HepG2 (cell line): ENCODE results near the gene PDSS2. TPM values are rescaled to one million over a fixed set of nuclear protein-coding genes. Genes with fewer than 3 reads are reported as not detected.

Experiments used
- ATF7-NPFF ChIP-seq: sonication (generic); formaldehyde crosslinking; IDR thresholded peaks from 2 replicates; pipeline ENCODE4 v1.8.1; 2023; ENCODE audit warnings: mild to moderate bottlenecking, low read depth, missing genetic modification reagents, moderate library complexity
- BHLHE40 ChIP-seq: IDR thresholded peaks from 2 replicates; pipeline ENCODE4 v1.6.1; 2011; ENCODE audit warnings: low read length, improper control_type of control experiment
- FOXK1 ChIP-seq: sonication (generic); formaldehyde crosslinking; IDR thresholded peaks from 2 replicates; pipeline ENCODE4 v1.4.0; 2020; ENCODE audit warnings: low read depth, missing genetic modification reagents, borderline replicate concordance
- FOXP1 ChIP-seq, 2 experiments: fragments of 450-650 bp in 1 of 2; IDR thresholded peaks; 2 replicates each; pipeline ENCODE4 v1.6.1; 2017 to 2018; ENCODE audit warnings: antibody characterized with exemption in 1 of 2
- GFI1 ChIP-seq: sonication (generic); formaldehyde crosslinking; IDR thresholded peaks from 2 replicates; pipeline ENCODE4 v1.5.0; 2020; ENCODE audit warnings: missing genetic modification reagents, mild to moderate bottlenecking, borderline replicate concordance
- KDM3A ChIP-seq: IDR thresholded peaks from 2 replicates; pipeline ENCODE4 v1.6.1; 2018; ENCODE audit warnings: low read depth, missing compliant biosample characterization
- KLF9 ChIP-seq: IDR thresholded peaks from 2 replicates; pipeline ENCODE4 v1.6.1; 2016; ENCODE audit warnings: low read depth
- MAFG ChIP-seq: sonication (generic); formaldehyde crosslinking; IDR thresholded peaks from 2 replicates; pipeline ENCODE4 v1.5.1; 2020; ENCODE audit warnings: mild to moderate bottlenecking, missing genetic modification reagents
- MZF1 ChIP-seq: sonication (generic); formaldehyde crosslinking; IDR thresholded peaks from 2 replicates; pipeline ENCODE4 v1.8.1; 2023; ENCODE audit warnings: mild to moderate bottlenecking, missing genetic modification reagents, borderline replicate concordance
- THAP9 ChIP-seq: sonication (generic); formaldehyde crosslinking; IDR thresholded peaks from 2 replicates; pipeline ENCODE4; 2020; ENCODE audit warnings: missing genetic modification reagents, mild to moderate bottlenecking, borderline replicate concordance
- TRIM22 ChIP-seq: fragments of 450-650 bp; IDR thresholded peaks from 2 replicates; pipeline ENCODE4 v1.6.1; 2017
- ZBTB38 ChIP-seq: sonication (generic); formaldehyde crosslinking; IDR thresholded peaks from 2 replicates; pipeline ENCODE4 v1.5.1; 2020; ENCODE audit warnings: mild to moderate bottlenecking, missing genetic modification reagents
- ZBTB43 ChIP-seq: sonication (generic); formaldehyde crosslinking; conservative IDR thresholded peaks from 2 replicates; pipeline ENCODE4 v1.4.0; 2020; ENCODE audit warnings: missing genetic modification reagents
- ZC3H4 ChIP-seq: sonication (generic); formaldehyde crosslinking; IDR thresholded peaks from 2 replicates; pipeline ENCODE4 v1.4.0; 2020; ENCODE audit warnings: missing genetic modification reagents, borderline replicate concordance
- ZNF205 ChIP-seq: IDR thresholded peaks from 2 replicates; pipeline ENCODE4 v1.6.1; 2018; ENCODE audit warnings: missing biosample characterization, missing genetic modification reagents
- ZNF296 ChIP-seq: sonication (generic); formaldehyde crosslinking; conservative IDR thresholded peaks from 2 replicates; pipeline ENCODE4 v1.5.0; 2020; ENCODE audit warnings: mild to moderate bottlenecking, missing genetic modification reagents
- ZNF572 ChIP-seq: sonication (generic); formaldehyde crosslinking; IDR thresholded peaks from 2 replicates; pipeline ENCODE4 v1.5.1; 2020; ENCODE audit warnings: mild to moderate bottlenecking, missing genetic modification reagents
- ZNF605 ChIP-seq: sonication (generic); formaldehyde crosslinking; IDR thresholded peaks from 2 replicates; pipeline ENCODE4 v1.8.0; 2022; ENCODE audit warnings: mild to moderate bottlenecking, missing genetic modification reagents
- ZNF703 ChIP-seq: sonication (generic); formaldehyde crosslinking; IDR thresholded peaks from 2 replicates; pipeline ENCODE4 v1.5.1; 2020; ENCODE audit warnings: missing genetic modification reagents, mild to moderate bottlenecking, moderate library complexity, borderline replicate concordance
- polyA plus RNA-seq, 8 experiments: library from polyadenylated mRNA; depleted of rRNA in 3 of 8; stranded (reverse) in 7 of 8; unstranded in 1 of 8; fragments of >200 nt; fragmentation: Illumina TruSeq in 4 of 8; extraction: Trizol in 4 of 8; gene quantifications; 2 replicates each; pipeline versions ENCODE4 v1.2.1 to v1.2.3, GENCODE V29; 2011 to 2016; ENCODE audit warnings: low read depth in 4 of 8, missing spikeins in 1 of 8, mixed read lengths in 1 of 8; ENCODE audit not compliant: insufficient read depth in 1 of 8
- total RNA-seq, 5 experiments: library from RNA; depleted of rRNA; stranded (reverse); fragments of >200 nt; fragmentation: Illumina TruSeq; extraction: Trizol; gene quantifications; 2 replicates each; pipeline ENCODE4 v1.2.3, GENCODE V29; 2016; ENCODE audit warnings: low read depth in 1 of 5
- TF ChIP-seq, protein P1 (sequence below): sonication (generic); formaldehyde crosslinking; IDR thresholded peaks from 2 replicates; pipeline ENCODE4 v1.5.0; 2020; ENCODE audit warnings: missing genetic modification reagents
- TF ChIP-seq, protein P2 (sequence below): sonication (generic); formaldehyde crosslinking; IDR thresholded peaks from 2 replicates; pipeline ENCODE4 v1.8.0; 2022; ENCODE audit warnings: low read depth, missing genetic modification reagents

PDSS2 gene
- total and polyA plus RNA-seq, 2 of the 13 experiments (the other 11 are each of a cell fraction or from before 2014, with no cell fraction given) = 16.2 to 17.0 TPM

GRCh38 chr6:107459283-107460082 lies at the start of gene PDSS2 (continued):
- peak; percentile 40; the same call in 1 of the 2 replicates for TF ChIP-seq ZNF703 (CRISPR knock-in tag)
- peak; percentile 8; the same call in 1 of the 2 replicates for TF ChIP-seq MZF1 (CRISPR knock-in tag)
- TF ChIP-seq, protein P1, sequence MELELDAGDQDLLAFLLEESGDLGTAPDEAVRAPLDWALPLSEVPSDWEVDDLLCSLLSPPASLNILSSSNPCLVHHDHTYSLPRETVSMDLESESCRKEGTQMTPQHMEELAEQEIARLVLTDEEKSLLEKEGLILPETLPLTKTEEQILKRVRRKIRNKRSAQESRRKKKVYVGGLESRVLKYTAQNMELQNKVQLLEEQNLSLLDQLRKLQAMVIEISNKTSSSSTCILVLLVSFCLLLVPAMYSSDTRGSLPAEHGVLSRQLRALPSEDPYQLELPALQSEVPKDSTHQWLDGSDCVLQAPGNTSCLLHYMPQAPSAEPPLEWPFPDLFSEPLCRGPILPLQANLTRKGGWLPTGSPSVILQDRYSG (CRISPR knock-in tag) = no peak
- peak; percentile 53; the same call in 1 of the 2 replicates for TF ChIP-seq ZC3H4 (CRISPR knock-in tag)
- no peak for TF ChIP-seq MAFG (CRISPR knock-in tag)
- TF ChIP-seq ZBTB38 (CRISPR knock-in tag) = 0 out of 2 replicates have a peak, but pooled peaks have one; percentile 78
- TF ChIP-seq ZNF605 = peak; percentile 89
- no peak for TF ChIP-seq FOXP1 (IDR thresholded peaks at IDR 0.05)
- TF ChIP-seq FOXP1 (CRISPR knock-in tag; IDR thresholded peaks at IDR 0.05) = peak; percentile 19; the same call in 1 of the 2 replicates
- TF ChIP-seq THAP9 (CRISPR knock-in tag) = peak; percentile 95; the same call in 1 of the 2 replicates
- TF ChIP-seq, protein P2, sequence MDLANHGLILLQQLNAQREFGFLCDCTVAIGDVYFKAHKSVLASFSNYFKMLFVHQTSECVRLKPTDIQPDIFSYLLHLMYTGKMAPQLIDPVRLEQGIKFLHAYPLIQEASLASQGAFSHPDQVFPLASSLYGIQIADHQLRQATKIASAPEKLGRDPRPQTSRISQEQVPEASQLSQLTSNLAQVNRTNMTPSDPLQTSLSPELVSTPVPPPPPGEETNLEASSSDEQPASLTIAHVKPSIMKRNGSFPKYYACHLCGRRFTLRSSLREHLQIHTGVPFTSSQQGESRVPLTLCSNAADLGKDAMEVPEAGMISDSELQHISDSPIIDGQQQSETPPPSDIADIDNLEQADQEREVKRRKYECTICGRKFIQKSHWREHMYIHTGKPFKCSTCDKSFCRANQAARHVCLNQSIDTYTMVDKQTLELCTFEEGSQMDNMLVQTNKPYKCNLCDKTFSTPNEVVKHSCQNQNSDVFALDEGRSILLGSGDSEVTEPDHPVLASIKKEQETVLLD (CRISPR knock-in tag) = peak; percentile 60
- TF ChIP-seq KLF9 (CRISPR knock-in tag) = no peak
- TF ChIP-seq ZBTB43 = 0 out of 2 replicates have a peak, but pooled peaks have one; percentile 49
- no peak for TF ChIP-seq TRIM22
- 0 out of 2 replicates have a peak, but pooled peaks have one; percentile 52 for TF ChIP-seq ZNF572 (CRISPR knock-in tag)
- TF ChIP-seq ZNF205 (CRISPR knock-in tag) = 0 out of 2 replicates have a peak, but pooled peaks have one; percentile 18
- TF ChIP-seq BHLHE40 = no peak
- peak; percentile 64; the same call in 1 of the 2 replicates for TF ChIP-seq GFI1 (CRISPR knock-in tag)
- peak; percentile 58; the same call in 1 of the 2 replicates for TF ChIP-seq FOXK1
- no peak for TF ChIP-seq ZNF296 (CRISPR knock-in tag)
- TF ChIP-seq KDM3A = no peak
- peak; percentile 31; the same call in 1 of the 2 replicates for TF ChIP-seq ATF7-NPFF (CRISPR knock-in tag)
